Stromal cell of bone marrow (primary cell): Measurements from ENCODE around the gene CBLIF.
"Not testable (repeated sequence)": the region's sequence is repeated elsewhere in the genome, so short reads cannot be mapped to it uniquely, and the experiment has no call there.

Experiments used
- DNase-seq: peaks from one replicate; pipeline ENCODE4 v3.0.0-alpha.2; 2012; ENCODE audit warnings: low read depth

Gene CBLIF

DNA sequence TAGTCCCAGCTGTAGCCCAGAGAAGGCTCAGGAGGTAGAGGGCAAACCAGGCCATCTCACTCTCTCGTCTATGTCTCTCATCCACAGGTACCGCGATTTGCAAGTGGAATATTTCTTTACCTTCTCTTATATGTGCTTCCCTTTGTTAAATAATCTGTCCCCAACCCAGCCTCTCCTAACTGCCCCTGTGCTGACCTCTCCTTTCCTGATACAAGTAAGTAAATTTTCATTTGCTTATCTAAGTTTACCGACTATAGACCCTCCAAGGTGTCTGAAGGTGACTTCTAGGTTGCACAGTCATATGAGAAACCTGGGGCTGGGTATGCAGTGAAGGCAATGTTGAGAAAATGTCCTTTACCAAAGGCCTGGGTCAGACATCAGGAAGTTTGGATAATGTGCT is at the start of gene CBLIF:
TSS of gene CBLIF (minus strand) at position 101 of the 400 bp plus-strand sequence. CDS start at position 55, 46 bp downstream.
- no peak for DNase-seq

DNA sequence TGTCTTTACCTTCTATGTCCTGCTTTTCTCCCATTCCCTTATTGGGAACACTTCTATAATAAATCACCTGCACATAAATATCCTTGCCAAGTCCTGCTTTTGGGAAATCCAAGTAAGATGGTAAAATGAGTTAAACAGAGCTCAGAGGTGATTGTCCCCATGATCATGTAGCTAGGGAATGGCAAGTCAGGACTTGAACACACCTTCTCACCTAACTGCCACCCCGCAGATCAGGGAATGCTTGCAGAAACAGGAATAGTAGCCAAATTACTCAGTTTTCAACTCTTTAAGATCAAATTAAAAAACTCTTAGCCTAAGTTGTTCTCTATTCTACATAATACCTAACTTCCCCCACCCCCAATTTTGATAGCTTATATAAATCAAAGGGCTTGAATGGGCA is 49.3 kb upstream of the CBLIF start:
- DNase-seq = no peak

DNA sequence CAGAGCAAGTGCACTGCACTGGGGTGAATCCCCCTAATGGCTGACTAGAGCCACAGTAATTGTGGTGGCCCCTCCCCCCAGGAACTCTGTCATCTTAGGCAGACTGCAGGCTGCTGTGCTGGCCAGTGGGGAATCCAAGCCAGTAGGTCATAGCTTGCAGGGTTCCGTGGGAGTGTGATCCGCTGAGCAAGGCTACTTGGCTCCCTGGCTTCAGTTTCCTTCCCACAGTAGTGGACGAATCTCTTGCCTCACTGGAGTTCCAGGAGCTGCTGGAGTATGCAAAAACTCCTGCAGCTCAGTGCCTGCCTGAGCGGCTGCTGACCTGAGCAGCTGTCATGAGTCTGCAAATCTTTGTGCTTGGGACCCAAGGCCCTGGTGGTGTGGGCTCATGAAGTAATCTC is 46.5 kb upstream of the CBLIF start:
- DNase-seq = no peak

DNA sequence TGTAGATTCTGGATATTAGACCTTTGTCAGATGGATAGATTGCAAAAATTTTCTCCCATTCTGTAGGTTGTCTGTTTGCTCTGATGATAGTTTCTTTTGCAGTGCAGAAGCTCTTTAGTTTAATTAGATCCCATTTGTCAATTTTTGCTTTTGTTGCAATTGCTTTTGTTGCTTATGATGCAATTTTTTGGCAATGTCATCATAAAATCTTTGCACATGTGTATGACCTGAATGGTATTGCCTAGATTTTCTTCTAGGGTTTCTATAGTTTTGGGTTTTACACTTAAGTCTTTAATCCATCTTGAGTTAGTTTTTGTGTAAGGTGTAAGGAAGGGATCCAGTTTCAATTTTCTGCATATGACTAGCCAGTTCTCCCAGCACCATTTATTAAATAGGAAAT is 41.9 kb upstream of the CBLIF start:
- DNase-seq = not testable (repeated sequence)

DNA sequence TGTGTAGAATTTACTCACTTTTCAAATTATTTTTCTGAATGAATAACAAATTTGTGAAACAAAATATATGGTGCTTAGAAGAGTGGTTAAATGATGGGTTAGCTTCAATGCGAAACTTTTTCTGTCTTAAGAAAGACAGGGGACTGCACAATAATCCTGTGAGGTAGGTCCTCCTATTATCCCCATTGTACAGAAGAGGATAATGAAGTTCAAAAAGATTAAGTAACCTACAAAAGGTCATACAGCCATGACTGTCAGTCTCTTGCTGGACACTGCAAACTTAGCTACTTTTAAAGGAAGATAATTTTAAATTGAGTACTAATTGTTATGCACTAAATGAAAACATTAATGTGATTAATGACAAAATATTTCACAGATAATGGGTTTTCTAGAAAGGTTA is 38.3 kb upstream of the CBLIF start:
- DNase-seq = no peak

DNA sequence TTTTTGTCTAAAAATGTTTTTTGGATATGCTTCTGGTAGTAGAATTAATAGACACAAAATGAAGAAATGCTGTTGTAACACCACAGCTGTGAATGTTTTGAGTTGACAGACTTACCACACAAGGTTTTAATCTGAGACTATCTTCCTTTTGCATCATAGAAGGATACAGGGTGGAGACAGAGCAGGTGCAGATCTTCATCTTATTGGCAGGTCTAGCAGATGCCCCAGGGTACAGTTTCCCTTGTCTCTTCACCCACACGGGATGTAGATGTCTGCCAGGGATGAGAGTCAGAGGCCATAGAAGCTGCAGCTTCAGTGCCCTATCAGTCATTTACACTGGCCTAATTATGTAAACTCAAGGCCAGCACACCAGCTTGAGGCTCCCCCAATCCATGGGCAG is 34.3 kb upstream of the CBLIF start:
- DNase-seq = no peak

DNA sequence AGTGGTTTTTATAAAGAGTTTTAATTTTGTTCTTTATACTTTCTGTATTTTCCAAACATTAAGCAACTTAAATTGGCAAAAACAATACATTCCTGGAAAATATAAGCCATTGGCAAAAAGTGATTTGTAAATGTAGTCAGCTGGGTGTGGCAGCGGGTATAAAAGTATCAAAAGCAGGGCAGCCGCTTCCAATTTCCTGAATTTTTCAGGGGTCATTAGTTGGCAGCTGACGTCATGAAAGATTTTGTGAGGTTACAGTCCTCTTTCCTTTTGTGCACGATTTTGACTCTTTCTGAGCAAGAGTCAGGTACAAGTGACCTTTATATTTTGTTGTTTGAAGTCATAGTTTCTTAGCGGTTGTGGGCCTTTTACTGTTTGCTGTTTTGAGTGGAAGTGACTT is 33.3 kb upstream of the CBLIF start, which contains the start of gene OOSP3:
TSS of gene OOSP3 (plus strand) at position 208 of the 400 bp plus-strand sequence. CDS start at position 235, 27 bp downstream.
- DNase-seq = no peak

DNA sequence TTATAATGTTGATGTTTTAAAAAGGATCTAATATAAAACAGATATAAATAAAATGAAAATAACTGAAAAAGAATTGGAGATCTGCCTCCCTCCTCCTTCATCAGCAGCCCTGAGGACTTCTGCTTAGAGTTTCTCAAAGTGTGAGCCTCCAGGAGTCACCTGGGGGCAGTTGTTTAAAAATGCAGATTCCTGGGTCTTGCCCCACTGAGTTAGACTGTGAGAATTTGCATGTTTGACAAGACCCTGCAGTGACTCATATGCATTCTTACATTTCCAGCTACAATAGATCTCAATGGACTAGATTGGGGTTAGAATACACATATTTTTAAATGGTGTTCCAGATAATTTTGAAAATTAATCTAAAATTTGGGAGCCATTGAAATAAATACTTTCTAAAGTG is 32.5 kb upstream of the CBLIF start:
- no peak for DNase-seq

DNA sequence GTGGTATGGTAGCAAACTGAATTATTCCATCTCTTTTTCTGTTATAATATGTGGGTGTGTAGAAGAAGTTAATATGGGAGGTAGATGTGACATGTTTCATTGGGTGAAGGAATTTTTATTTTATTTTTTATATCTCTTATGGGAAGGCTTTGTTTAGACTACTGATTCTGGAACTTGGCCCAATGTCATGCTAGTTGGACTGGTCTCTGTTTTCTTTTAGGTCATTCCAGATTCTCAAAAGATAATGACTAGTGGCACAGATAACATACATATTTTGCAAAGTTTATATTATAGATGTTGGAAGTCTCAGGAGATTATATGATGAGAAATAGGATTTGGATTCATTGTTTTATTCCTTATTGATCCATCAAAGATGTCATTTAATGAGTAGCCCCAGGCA is 32.0 kb upstream of the CBLIF start:
- DNase-seq = no peak

DNA sequence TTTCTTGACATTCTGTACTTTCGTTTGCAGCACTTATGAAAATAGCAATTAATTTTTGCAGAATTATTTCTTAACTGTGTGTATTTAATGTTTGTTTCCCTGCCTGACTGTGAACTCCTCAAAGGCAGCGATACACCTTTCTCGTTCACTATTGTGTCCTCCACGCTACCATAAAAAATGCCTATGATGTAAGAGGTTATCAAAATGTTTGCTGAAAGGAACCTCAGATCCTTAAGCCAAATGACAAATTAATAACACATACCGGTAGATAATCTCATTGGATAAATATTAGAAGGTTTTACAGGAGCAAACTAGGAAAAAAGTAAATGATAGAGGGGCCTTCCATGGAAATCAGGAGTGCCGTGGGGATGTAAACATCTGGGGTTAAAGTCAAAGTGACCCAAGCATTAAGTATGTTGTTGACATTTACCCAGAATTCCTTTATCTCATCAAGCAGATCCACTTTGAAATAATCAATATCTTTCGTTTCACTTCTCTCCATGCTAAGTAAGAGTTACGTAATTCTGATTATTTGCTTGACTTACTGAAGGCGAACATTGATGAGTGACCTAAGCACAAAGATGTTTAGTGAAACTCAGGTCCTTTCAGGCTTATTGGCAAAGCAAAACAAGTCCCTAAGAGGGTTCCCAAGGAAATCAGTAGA is 30.7 kb upstream of the CBLIF start:
- no peak for DNase-seq

DNA sequence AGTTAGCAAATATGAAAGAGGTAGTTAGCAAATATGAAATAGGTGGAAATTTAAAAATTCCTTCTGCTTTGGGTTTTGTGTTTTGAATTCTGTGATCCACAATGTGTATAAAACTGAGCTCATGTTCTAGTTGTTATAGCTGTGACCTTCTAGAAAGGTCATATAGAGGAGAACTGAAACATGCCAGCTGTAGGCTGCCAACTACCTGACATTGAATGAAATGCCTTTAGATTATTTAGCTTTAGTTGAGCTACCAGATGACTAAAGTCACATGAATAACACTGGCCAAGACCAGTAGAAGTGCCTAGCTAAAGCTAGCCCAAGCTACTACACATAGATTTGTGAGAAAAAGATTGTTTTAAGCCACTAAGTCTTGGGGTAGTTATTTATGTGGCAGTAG is 26.8 kb upstream of the CBLIF start:
- DNase-seq = no peak

DNA sequence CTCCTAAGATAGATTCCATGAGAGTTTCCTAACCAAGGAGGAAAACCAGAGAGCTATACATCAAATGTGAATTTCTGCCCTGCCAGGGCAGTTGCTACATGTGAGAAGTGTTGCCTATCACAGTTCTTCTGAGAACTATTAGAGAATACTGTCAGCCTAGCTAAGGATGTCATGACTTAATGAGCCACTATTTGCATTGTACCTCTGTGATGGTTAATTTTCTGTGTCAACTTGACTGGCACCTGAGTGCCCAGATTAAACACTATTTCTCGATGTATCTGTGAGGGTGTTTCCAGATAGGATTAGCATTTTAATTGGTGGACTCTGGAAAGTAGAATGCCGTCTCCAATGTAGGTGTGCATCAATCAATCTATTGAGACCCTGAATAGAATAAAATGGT is 22.6 kb upstream of the CBLIF start:
- no peak for DNase-seq

DNA sequence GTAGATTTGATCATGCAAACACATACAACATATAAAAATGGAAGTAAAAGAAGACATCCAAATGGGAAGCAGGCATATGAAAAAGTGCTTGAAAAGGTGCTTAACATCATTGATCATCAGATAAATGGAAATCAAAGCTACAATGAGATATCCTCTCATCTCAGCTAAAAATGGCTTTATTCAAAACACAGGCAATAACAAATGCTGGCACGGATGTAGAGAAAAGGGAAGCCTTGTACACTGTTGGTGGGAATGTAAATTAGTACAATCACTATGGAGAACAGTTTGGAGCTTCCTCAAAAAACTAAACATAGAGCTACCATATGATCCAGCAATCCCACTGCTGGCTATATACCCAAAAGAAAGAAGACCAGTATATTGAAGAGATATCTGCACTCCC is 21.5 kb upstream of the CBLIF start:
- no peak for DNase-seq

DNA sequence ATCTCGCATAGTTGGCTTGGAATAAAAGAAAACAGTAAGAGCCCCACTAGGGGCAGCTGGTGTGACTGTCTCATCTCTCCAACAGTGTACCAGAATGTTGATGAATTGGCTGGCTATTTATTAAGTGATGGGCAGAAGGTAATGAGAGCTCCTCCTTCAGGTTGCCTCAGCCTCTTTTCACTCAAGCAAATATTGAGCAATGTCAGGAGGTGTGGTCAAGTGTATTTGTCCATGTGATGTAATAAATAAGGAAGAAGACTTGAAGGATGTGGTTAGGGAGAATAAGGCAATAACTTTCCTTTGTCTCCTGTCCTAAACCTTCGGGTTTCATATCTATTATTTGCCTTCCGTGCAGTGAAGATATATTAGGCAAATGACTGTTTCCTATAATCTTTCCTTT is 21.1 kb upstream of the CBLIF start, which contains the start of gene TCN1:
TSS of gene TCN1 (minus strand) at position 91 of the 400 bp plus-strand sequence. CDS start at position 74, 17 bp downstream.
- DNase-seq = no peak

DNA sequence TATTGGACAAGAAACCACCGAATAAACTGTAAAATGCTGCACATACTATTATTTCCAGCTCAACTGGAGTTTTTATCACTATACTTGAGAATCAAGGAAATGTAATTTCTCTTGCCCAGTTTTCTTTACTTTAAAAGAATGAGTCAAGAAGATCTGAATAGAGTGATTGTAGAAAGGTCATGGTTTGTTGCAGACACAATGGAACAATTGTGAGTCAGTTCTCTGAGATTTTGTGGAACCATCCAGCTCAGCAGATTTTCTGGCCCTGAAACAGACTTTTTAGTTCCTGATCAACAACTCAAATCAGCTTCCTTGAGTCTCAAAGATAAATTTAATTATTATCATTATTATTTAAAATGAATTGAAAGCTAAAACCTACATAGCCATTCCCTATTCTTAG is 19.7 kb upstream of the CBLIF start:
- no peak for DNase-seq

DNA sequence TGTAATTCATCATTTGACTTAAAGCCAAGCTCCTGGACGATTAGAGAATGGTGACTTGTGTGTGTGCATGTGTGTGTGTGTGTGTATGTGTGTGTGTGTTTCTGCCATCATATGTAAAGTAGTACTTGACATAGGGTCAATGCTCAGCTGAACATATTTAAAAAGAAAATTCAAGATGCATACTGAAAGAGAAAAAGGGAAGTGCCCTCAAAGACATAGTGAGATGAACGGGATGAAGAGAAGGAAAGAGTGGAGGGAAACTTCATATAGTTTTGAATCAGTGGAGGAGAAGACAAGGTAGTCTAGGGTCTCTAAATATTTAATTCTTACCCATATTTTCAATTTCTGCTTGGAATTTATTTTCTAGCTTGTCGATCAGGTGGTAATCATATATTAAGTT is 17.0 kb upstream of the CBLIF start:
- no peak for DNase-seq

DNA sequence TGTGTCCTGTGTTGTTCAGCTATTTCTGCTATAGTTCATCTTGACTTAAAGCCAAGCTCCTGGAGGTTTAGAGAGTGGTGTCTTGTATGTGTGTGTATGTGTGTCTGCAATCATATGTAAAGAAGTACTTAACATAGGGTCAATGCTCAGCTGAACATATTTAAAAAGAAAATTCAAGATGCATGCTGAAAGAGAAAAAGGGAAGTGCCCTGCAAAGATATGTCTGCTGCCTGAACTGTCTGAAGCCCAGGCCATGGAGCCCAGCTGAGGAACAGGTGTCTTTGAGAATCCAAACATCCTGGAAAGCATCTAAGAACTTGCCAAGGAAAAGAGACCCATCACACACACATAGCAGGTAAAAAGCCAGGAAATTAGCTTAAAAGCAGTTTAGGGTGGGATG is 14.4 kb upstream of the CBLIF start:
- DNase-seq = no peak

DNA sequence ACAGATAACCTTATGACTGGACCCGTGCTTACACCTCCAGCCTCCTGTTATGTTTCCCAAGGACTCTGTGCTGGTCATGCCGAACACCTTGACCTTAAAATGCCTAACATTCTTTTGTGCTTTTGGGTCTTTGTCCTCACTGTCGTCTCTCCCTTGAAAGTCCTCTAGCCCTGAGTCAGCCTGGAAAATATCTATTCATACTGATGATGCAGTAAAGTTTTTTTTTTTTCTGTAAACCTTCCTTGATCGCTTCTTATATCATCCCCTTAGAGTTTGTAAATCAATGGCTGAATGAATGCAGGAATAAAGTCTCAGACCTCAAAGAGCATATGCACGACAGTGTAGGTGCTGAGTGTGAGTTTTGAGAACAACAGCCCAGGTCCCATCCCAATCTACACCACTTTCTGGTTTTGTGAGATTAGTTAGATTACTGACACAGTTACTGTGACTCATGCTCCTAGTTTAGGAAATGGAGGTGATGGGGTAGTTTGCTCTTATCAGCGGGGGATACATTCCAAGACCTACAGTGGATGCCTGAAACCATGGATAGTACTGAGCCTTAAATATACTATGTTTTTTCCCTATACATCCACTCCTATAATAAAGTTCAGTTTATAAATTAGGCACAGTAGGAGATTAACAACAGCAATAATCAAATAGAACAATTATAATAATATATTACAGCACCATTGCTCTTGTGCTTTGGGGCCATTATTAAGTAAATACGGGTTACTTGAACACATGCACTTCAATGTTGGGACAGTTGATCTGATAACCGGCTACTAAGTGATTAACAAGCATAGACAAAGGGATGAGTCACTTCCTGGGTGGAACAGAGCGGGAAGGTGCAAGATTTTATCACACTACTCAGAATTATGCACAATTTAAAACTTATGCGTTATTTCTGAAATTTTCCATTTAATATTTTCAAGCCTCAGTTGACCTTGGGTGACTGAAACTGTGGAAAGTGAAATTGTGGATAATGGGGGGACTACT is 12.4 kb upstream of the CBLIF start:
- no peak for DNase-seq

DNA sequence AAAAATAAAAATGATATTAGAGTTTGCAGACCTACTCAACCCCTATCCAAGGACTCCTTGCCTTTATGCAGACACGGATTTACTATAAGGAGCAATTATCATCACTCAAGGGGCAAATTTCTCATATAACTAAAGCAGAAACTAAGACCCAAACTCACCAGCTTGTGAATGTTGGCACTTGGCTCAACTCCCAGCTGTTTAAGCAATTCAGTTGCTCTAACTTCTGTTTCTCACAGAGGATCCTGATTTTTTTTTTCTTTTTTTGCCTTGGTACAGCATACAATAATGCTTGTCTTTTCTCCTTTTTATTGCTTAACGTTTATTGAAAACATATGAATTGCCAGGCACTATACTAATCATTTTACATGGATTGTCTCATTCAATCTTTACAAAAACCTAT is 9.6 kb upstream of the CBLIF start:
- DNase-seq = no peak

DNA sequence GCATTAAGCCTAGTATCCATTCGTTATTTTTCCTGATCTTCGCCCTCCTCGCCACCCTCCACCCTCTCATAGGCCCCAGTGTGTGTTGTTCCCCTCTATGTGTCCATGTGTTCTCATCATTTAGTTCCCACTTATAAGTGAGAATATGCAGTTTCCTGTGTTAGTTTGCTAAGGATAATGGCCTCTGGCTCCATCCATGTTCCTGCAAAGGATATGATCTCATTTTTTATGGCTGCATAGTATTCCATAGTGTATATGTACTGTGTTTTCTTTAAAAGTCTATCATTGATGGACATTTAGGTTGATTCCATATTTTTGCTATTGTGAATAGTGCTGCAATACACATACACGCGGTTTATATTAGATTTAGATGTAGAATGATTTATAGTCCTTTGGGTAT is 6.1 kb upstream of the CBLIF start:
- not testable (repeated sequence) for DNase-seq

DNA sequence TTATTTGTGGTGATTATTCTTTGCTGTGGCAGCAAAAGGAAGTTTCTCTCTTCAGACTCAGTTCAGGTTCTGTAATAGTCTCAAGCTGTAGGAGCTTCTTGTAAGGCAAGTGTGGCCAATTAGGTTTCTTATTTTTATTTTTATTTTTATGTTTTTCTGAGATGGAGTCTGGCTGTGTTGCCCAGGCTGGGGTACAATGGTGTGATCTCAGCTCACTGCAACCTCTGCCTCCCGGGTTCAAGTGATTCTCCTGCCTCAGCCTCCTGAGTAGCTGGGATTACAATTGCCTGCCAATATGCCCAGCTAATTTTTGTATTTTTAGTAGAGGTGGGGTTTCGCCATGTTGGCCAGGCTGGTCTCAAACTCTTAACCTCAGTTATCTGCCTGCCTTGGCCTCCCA is 4.3 kb upstream of the CBLIF start:
- DNase-seq = not testable (repeated sequence)

DNA sequence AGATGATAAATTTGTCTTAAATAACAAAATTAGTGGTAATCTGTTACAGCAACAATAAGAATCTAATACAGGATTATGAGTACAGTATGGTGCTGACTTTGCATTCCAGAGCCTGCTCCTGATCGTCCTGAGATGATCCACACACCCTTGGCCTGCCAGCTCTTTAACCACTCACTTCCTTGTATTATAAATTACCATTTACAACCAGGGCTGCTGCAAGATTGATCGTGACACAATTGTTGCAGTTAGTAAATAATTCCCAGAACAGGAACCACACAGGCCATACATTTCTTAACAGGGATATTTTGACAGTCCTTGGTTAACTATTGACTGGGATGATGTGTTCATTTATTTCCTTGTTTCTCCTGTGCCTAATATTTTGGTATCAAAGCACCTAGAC is 3.8 kb upstream of the CBLIF start:
- DNase-seq = no peak

DNA sequence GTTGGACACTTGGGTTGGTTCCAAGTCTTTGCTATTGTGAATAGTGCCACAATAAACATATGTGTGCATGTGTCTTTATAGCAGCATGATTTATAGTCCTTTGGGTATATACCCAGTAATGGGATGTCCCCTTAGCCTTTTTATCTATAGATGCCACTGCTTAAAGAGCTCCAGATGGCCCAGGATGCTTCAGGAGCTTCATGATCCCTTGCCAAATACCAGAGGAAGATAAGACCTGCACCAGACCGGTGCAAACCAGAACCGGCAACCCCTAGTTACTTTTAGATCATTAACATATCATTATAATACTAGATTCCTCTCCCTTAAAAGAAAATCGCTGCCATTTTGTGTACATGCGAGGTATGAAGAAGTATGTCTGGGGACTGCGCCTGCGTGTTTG is 3.1 kb upstream of the CBLIF start:
- DNase-seq = not testable (repeated sequence)
